GM18511 (cell line): ENCODE data around the gene ATG9A.

Experiments used
- ATAC-seq: cut with Tn5 transposase; IDR thresholded peaks from one replicate; pipeline ENCODE4 v1.9.1; 2021; ENCODE audit warnings: mild to moderate bottlenecking, moderate library complexity; ENCODE audit not compliant: unreplicated experiment

Gene ATG9A

DNA sequence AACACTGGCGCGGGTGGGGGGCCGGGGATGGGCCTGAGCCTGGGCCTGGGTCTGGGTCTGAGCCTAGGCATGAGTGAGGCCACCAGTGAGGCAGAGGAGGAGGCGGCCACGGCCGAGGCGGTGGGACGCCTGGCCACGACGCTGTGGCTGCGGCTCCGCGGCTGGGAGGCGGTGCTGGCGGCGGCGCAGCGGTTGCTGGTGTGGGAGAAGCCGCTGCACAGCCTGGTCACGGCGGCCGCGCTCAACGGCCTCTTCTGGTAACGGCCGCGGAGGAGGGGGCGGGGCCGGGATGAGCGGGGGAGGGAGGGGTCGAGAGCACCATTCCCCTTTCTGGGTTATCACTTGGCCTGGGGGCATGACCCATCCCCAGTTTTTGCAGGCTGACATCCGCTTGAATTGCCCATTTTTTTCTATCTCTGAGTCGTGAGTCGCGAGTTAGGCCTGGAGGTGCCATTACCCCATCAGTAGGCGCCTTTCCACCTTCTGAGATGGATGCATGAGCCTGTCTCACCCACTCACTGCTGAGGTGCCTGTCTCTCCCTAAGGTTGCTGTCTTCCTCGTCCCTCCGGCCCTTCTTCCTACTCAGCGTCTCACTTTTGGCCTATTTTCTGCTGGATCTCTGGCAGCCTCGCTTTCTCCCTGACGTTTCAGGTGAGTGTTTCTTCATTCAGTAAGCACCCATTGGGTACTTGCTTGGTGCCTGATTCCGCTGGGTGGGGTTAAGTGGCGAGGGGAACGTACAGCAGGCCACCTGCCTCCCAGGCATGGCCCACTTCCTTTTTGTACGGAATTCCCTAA is 50.9 kb downstream of the ATG9A start:
- peak; percentile 19 for ATAC-seq

DNA sequence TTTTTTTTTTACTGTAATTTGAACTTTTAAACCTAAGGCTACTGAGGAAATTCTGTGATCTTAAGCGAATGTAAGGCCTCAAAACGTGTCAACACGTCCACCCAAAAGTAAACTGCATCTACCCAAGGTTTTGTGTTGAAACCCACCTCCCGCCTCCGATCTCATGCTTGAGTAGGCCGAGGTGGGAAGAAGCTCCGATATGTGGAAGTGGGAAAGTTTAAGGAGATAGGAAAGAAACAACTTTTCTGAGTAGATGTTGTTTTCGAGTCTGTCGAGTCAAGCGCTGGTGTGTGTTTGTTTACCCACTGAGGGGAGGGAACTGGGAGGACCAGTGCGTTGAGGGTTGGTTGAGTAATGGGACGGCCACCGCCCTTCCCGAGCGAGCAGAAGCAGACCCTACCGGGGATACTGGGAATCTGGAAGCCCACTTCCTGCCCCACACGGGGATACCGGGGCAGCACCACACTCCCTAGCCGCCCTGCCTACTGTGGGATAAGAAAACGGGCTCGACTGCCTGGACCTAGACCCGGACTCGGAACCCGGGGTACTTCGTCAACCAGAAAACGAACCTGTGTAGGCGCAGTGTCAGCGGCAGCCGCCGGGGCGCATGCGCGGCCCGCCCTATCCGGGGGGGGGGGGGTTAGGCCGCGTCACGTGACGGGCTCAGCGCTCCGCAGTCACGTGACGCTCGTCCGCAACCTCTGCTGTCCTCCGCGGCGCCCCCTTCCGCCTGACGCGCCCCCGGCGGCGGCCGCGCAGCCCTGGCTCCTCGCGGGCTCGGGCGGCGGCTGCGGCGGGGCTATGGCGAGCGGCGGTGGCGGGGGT is 51.7 kb downstream of the ATG9A start, which contains the start of gene RETREG2:
Gene RETREG2, plus strand, starts transcription at position 724 of the 825 bp plus-strand sequence. Its CDS starts 78 bp downstream, at position 802.
- peak; percentile 49 for ATAC-seq

DNA sequence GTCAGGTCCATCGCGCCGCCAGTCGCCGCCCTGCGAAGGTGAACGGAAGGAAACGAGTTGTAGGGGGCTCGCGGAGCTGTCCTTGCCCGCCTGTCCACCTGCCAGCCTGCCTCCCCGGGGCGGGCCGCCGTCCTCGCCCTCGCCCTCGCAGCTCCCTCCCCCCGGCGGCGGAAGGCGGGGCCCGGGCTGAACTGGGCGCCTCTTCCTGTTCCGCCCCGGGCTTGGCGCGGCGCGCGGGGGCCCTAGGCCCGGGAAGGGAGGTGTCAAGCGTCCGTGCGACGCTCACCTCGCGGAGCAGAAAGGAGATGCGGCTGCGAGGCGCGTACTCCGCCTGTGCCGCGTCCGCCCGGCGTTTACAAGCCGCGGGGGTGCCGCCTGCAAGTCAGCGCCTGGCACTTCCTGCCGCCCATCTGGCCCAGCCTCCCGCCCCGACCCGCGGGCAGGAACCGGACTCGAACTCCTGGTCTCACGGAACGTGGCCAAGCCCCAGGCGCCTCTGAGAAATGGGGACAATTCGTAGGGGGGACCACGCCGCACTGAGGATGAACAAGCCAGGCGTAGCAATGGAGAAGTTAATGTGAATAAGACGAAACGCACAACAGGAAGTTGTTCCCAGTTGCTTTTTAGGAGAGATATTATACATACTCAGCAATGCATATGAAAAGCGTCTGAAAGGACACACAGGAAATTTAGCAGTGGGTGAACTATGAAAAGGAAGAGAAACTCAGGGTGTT is 52.5 kb downstream of the ATG9A start, which contains the start of gene CNPPD1:
Gene CNPPD1, minus strand, starts transcription at position 108 of the 734 bp plus-strand sequence. Its CDS starts 97 bp downstream, at position 11.
- peak; percentile 69 for ATAC-seq

DNA sequence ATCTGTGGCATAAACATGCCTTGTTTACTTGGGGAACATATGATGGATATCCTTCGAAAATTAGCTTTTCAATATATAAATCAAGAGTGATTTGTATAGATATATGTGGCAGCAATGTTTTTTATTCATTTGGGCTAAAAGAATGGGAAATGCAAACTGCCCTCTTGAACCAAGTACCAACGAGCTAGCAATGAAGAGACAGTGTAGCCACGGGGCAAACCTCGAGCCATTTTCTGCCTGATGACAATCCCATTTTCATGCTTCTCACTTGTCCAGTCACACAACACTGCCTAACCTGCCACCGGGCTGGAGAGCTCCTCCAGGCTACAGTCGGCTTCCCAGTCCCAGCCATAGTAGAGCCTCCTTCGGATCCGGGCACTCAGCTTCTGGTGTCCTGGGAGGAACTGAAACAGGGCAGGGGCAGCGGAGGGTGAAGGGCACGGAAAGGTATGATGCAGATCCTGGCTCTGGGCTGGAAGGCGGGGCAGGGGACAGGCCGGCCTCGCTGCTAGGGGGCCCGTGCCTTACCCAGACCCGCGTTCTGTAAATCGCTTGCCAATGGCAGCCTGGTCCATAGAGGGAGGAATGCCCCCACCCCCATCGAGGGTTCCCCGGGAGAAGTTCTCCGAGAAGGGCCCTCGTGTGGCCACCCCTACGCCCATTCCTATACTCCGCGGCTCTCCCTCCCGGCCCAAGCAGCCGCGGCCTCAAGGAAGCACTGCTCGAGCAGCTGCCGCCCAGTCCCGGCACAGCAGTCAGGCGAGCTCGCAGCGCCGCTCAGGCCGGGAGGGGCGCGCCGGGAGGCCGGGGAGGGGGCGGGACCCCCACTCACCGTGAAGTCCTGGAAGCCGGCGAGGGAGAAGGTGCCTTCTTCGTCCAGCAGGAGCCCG is 53.3 kb downstream of the ATG9A start:
- ATAC-seq = peak; percentile 42

DNA sequence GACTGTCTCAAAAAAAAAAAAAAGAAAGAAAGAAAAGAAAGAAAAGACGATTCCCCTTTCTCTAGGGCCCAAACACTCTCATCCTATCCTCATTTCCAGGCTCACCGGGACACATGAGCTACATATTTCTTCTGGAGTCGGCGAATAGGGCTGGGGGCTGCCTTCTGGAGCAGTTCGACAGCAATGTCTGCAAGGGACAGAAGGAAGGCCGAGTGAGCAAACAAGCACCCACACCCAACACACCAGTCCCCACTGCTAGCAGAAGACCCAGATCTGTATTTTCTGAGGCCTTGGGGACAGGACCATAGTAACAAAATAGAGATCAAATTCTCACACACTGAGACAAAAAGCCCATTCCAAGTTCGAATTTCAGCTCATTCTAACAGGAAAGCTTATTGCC is 54.0 kb downstream of the ATG9A start:
- ATAC-seq = no peak

DNA sequence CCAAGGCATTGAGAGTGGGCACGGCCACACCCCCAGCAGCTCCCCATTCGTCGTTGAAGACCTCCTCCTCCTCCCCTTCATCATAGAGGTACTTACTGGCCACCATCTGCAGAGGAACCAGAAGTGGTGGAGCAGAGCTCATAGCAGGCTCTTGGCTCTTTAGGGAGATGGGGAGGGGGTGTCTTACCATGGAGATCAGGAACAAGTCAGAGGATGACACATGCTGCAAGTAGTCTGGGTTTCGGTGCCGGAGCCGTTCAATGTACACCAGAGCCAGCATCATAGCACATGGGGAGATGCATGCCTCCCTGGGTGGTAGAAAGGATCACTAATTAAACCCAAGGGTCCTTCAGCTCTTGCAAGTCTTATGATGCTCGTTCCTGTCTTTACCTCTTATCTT is 54.6 kb downstream of the ATG9A start:
- ATAC-seq = no peak

DNA sequence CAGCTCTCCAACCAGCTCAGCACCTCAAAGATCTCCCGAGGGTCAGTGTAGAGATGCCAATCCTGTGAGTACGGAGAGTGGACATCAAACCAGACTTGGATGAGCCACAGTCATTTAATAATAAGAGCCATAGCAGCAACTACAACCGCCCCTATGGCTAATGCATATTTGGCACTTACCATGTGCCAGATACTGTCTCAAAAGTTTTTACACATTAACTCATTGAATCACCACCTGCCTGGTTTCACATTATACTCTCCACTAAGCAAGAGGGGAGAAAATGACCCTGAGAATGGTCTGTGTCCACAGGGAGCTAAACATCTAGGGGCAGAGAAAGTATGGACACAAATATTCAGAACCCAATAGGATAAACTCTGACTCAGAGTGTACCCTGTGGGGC is 55.3 kb downstream of the ATG9A start:
- no peak for ATAC-seq

DNA sequence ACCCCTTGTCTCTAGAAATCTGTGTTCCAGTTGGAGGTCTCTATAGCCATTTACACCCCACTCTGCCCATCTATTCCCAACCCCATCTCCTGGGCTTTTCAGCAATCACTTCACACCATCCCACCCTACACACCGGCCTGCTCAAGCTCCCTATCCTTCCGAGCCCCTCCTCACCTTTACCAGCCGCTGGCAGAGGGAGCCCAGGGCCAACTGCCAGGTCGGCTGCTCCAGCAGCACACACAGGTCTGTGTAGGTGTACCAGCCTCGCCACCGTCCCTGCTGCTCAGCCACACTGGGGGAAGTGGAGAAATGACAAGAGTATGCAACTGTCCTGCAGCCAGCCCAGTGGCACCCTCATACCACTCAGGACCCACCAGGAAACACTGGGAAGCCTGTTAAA is 56.3 kb downstream of the ATG9A start:
- no peak for ATAC-seq

DNA sequence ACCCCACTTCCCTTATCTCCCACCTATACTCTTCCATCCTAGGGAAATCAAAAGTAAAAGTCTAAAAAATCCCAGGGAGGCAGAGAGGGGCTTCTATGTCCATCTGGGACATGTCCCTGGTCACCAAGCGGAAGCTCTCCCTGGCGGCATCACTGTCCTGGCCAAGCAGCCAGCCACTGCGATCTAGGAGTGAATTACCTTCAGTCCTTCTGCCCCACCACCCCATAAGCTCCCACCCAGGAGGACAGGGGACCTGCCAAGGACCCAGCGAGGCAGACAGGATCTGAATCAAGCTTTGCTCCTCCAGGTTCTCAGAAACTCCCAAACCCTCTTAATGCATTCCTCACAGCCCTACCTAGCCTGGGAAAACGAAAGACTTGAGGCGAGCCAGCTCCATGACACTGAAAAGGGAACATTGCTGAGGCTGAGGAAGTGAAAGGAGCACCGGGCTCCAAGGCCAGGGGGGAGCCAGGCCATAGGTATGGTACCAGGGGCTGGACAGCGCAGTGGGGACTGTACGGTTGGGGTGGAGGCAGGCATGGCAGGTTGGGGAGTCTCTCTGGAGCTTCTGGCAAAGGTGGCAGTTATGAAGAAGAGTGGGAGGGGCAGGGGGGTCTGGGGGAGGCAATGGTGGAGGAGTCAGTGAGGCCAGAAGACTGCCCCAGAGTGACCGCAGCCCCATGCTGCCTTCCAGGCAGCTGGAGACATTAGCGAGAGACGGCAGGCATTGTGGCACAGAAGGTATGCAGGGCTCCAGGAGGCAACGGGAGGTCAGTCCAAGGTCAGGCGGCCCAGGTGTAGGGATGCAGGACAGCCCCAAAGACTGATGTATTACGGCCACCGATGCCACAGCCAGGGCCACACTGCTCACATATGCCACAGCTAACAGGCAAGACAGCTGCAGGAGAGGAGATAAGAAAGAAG is 56.9 kb downstream of the ATG9A start:
- no peak for ATAC-seq

DNA sequence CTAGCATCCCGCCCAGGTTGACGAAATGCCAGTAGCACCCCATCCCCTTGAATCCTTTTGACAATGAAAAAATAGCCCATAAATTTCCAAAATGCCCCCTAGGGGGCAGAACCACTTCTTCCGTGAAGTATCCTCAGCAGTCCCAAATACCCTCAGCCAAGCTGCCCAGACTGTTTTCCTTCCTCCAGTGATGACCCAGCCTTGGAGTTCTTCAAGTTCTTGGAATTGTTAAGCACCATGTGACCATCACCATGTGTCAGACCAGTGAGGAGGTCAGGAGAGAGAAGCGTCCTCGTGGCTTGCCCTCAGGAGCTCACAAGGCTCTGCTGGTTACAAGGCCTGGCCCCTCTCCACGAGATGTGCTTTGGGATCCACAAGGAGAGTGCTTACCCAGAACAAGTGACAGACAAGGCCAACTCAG is 58.2 kb downstream of the ATG9A start:
- ATAC-seq = no peak

DNA sequence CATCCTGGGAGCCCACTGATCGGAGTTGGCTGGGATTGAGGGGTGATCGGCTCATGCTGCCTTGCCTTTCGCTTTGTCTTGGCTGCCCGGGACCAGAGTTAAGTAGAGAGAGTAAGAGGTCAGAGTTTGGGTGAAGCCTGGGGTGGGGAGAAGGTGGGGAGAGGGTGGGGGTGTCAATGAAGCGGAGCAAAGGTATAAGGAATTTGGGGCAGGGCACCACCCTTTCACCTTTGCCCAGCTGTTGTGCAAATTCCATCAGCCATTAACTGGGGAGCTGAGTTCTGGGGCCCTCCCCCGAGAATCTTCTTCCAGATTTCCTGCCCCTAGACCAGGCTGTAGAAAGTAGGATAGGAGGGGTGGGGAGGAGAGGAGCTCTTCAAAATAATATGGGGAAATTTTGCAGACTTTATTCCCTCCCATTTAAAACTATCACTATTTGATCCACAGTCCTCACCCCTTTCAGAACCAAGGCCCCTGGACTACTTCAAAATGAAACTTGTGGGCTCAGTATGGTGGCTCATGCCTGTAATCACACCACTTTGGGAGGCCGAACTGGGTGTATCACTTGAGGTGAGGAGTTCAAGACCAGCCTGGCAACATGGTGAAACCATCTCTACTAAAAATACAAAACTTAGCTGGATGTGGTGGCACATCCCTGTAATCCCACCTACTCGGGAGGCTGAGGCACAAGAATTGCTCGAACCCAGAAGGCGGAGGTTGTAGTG is 59.3 kb downstream of the ATG9A start, which contains the start of gene SLC23A3:
Gene SLC23A3, minus strand, starts transcription at position 100 of the 725 bp plus-strand sequence. Its CDS starts 45 bp downstream, at position 55.
- no peak for ATAC-seq
